Measurements from ENCODE around the gene HDGF.
A peak's percentile ranks its signal among the peaks of the same experiment; 100 is the strongest.

HDGF gene

DNA sequence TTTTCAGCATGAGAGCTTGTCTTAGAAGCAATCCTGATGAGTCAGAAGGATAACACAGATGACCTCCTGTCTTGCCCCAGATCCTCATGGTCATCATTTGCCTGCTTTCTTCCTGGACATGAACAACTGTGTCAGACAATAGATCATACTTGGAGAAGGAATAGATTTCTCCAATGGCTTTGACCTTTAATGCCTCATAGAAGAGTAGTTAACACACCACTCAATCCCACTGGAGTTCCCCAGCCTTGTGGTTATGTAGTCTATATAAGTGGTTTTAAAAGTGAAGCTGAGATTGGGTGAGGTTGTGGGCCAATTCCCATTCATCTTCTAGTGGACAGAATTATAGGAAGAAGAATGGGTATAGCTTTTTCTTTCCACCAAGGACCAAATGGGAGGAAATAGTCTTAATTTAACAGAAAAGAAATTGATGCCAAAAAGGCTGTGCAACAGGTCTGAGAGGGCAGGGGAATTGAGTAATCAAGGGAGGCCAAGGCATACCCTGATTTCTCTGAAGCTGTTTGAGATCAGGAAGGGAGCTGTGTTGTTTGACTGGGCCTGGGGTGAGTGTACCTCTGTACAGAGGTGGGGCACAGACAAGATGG is 30.2 kb upstream of the HDGF start:
- Histone ChIP-seq H3K4me3 (ENCODE audit: low read length in 2 of 2) (no peak overlapping the region), H3K27me3 (ENCODE audit: control insufficient read depth in 1 of 2, insufficient read depth in 2 of 2, low read length in 2 of 2) (no peaks in the 10 kb centered on the region), H3K27ac (ENCODE audit: low read length) (no peak overlapping the region), H3K9me3 (ENCODE audit: control insufficient read depth in 2 of 2, low read length in 2 of 2) (no peaks in the 10 kb centered on the region), H3K4me1 (ENCODE audit: control insufficient read depth, insufficient read depth, low read length) (peaks cover 8% of the 10 kb centered on the region), H3K36me3 (ENCODE audit: control insufficient read depth in 2 of 2, insufficient read depth in 2 of 2, low read length in 2 of 2) (peaks cover 15 to 20% of the 10 kb centered on the region in 2 donors), H3K9ac (ENCODE audit: low read length in 2 of 2) (no peak overlapping the region)

DNA sequence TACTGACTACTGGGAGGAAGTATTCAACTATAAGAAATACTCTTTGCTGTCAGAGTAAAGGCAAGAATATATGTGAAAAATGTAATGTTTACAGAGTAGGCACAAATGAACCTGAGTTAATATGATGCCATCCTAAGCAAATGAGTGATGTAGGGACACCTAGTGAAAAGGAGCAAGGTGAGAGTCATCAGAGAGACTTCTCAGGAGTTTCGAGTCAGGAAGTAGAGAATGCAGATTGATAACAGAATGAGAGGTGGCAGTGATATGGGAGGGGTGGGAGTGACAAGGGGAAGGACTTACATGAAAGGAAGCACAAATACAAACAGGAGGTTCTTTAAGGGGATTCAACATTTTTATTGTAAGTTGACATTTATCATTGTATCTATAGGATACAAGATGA is 26.1 kb upstream of the HDGF start:
- no peak overlapping the region for H3K4me3 ChIP-seq (ENCODE audit: low read length in 2 of 2)
- H3K27me3 ChIP-seq (ENCODE audit: control insufficient read depth in 1 of 2, insufficient read depth in 2 of 2, low read length in 2 of 2): no peaks in the 10 kb centered on the region
- H3K9me3 ChIP-seq (ENCODE audit: control insufficient read depth in 2 of 2, low read length in 2 of 2): no peaks in the 10 kb centered on the region
- peaks cover 2% of the 10 kb centered on the region in 2 donors for H3K36me3 ChIP-seq (ENCODE audit: control insufficient read depth in 2 of 2, insufficient read depth in 2 of 2, low read length in 2 of 2)
- no peak overlapping the region for H3K27ac ChIP-seq (ENCODE audit: low read length)
- no peak overlapping the region for H3K9ac ChIP-seq (ENCODE audit: low read length in 2 of 2)
- peaks cover 17% of the 10 kb centered on the region for H3K4me1 ChIP-seq (ENCODE audit: control insufficient read depth, insufficient read depth, low read length)

DNA sequence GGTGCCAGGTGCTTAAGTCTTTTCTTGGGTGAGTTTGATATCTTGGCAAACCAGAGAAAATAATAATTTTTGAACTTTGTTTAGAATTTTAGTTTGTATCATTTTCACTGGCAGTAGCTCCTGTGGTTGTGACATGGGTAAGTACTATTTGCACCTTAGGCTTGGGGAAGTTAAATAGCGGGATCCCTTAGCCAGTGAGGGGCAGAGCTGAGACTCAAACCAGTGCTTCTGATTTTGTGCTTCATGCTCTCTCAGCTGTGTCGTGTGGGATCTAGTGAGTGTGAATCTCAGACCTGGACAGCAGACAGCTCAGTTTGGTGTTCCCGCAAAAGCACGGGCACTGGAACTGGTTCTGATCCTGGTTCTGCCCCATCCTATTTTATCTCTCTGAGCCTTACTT is 25.5 kb upstream of the HDGF start:
- Histone ChIP-seq H3K4me1 (ENCODE audit: control insufficient read depth, insufficient read depth, low read length) (peaks cover 17% of the 10 kb centered on the region), H3K4me3 (ENCODE audit: low read length in 2 of 2) (no peak overlapping the region), H3K9ac (ENCODE audit: low read length in 2 of 2) (no peak overlapping the region)

DNA sequence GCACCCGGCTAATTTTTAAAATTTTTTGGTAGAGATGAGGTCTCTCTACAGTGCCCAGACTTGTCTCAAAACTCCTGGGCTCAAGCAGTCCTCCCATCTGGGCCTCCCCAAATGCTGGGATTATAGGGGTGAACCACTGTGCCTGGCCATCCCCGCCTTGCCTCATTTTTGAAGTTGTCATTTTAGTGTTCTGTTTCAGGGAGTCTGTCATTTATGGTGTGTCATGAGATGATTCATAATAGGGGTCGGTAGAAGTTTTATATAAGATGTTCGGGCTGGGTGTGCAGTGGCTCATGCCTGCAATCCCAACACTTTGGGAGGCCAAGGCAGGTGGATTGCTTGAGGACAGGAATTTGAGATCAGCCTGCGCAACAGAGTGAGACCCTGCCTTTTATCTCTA is 24.3 kb upstream of the HDGF start:
- Histone ChIP-seq H3K36me3 (ENCODE audit: control insufficient read depth in 2 of 2, insufficient read depth in 2 of 2, low read length in 2 of 2) (peaks cover 4 to 6% of the 10 kb centered on the region in 2 donors), H3K27me3 (ENCODE audit: control insufficient read depth in 1 of 2, insufficient read depth in 2 of 2, low read length in 2 of 2) (no peaks in the 10 kb centered on the region), H3K27ac (ENCODE audit: low read length) (no peak overlapping the region), H3K4me1 (ENCODE audit: control insufficient read depth, insufficient read depth, low read length) (peaks cover 27% of the 10 kb centered on the region), H3K9me3 (ENCODE audit: control insufficient read depth in 2 of 2, low read length in 2 of 2) (no peaks in the 10 kb centered on the region), H3K4me3 (ENCODE audit: low read length in 2 of 2) (no peak overlapping the region), H3K9ac (ENCODE audit: low read length in 2 of 2) (no peak overlapping the region)

More for the DNA sequence above, 25.5 kb upstream of the HDGF start:
- no peaks in the 10 kb centered on the region for H3K9me3 ChIP-seq (ENCODE audit: control insufficient read depth in 2 of 2, low read length in 2 of 2)
- peaks cover 0 to 2% of the 10 kb centered on the region in 2 donors for H3K36me3 ChIP-seq (ENCODE audit: control insufficient read depth in 2 of 2, insufficient read depth in 2 of 2, low read length in 2 of 2)
- H3K27me3 ChIP-seq (ENCODE audit: control insufficient read depth in 1 of 2, insufficient read depth in 2 of 2, low read length in 2 of 2): no peaks in the 10 kb centered on the region
- no peak overlapping the region for H3K27ac ChIP-seq (ENCODE audit: low read length)

DNA sequence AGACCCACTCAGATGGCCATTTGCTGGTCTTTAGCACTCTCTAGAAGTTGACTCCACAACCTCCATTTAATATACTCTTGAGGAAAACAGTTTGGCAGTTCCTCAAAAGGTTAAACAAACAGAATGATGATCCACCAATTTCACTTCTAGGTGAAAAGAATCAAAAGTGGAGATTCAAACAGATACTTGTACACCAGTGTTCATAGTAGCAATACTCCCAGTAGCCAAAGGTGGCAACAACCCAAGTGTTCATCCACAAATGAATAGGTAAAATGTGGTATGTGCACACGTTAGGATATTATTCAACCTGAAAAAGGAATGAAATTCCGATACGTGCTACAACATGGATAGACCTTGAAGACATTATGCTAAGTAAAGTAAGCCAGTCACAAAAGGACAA is 22.1 kb upstream of the HDGF start:
- Histone ChIP-seq H3K27ac (ENCODE audit: low read length) (peak overlapping the region; percentile 53), H3K9ac (ENCODE audit: low read length in 2 of 2) (no peak overlapping the region), H3K36me3 (ENCODE audit: control insufficient read depth in 2 of 2, insufficient read depth in 2 of 2, low read length in 2 of 2) (peaks cover 4 to 9% of the 10 kb centered on the region in 2 donors), H3K27me3 (ENCODE audit: control insufficient read depth in 1 of 2, insufficient read depth in 2 of 2, low read length in 2 of 2) (no peaks in the 10 kb centered on the region), H3K9me3 (ENCODE audit: control insufficient read depth in 2 of 2, low read length in 2 of 2) (no peaks in the 10 kb centered on the region), H3K4me3 (ENCODE audit: low read length in 2 of 2) (peak overlapping the region in 1 of 2 donors; percentile 29), H3K4me1 (ENCODE audit: control insufficient read depth, insufficient read depth, low read length) (peaks cover 42% of the 10 kb centered on the region)

DNA sequence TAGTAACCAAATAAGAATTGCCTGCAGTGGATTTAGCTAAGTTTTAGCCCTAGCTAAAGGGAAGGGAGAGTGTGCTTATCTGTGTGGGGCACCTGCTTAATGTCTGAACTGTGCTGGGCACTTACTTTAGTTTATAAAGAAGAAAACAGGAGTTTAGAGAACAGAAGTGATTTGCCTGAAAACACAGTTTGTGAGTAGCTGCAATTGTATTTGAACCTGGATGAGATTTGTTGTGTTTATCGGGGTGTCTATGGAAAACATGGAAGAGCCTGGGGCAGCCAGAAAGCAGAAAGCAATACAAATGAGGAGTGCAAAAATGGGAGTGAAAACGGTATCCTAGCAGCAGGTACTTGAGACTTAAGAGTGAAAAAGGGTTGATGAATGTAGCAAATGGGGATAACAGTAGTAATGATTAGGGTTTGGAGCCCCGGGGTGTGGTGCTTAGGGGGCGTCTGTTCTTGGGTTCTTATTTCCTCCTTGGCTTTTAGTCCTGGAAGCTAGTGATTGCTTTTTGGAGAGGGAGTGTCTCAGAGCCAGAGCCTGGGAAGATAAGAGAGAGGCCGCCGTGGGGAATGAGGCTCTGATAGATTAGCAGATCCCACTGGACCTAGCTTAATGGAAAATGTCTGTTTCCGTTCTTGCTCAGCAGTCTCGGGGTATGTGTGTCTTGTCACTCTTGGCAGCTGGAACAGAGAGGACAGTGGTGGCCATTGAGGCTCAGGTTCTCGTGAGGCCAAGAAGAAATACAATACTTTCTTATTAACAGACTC is 21.4 kb upstream of the HDGF start:
- no peaks in the 10 kb centered on the region for H3K27me3 ChIP-seq (ENCODE audit: control insufficient read depth in 1 of 2, insufficient read depth in 2 of 2, low read length in 2 of 2)
- no peaks in the 10 kb centered on the region for H3K9me3 ChIP-seq (ENCODE audit: control insufficient read depth in 2 of 2, low read length in 2 of 2)
- H3K9ac ChIP-seq (ENCODE audit: low read length in 2 of 2): peak overlapping the region; percentile 14 to 16
- H3K36me3 ChIP-seq (ENCODE audit: control insufficient read depth in 2 of 2, insufficient read depth in 2 of 2, low read length in 2 of 2): peaks cover 4 to 9% of the 10 kb centered on the region in 2 donors
- peak overlapping the region in 1 of 2 donors; percentile 29 for H3K4me3 ChIP-seq (ENCODE audit: low read length in 2 of 2)
- H3K4me1 ChIP-seq (ENCODE audit: control insufficient read depth, insufficient read depth, low read length): peaks cover 46% of the 10 kb centered on the region
- H3K27ac ChIP-seq (ENCODE audit: low read length): peak overlapping the region; percentile 53

DNA sequence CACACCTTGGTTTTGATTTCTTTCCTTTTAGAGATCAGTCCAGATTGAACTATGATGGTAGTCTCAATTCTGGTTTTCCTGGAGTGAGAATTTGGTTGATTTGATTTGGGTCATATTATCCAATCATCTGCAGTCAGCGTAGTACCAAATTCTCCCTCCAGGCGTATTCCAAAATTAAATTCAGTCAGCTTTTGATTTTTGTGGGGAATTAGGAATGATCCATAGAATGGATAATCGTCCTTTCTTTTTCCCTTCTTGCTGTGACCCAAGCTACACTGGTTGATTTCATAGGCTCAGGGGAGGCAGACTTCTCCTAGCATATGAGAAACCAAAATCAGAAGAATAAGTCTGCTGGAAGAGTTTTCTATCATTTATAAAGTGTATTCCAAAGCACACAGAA is 20.7 kb upstream of the HDGF start:
- peaks cover 4 to 9% of the 10 kb centered on the region in 2 donors for H3K36me3 ChIP-seq (ENCODE audit: control insufficient read depth in 2 of 2, insufficient read depth in 2 of 2, low read length in 2 of 2)
- H3K27ac ChIP-seq (ENCODE audit: low read length): peak overlapping the region; percentile 53
- H3K4me1 ChIP-seq (ENCODE audit: control insufficient read depth, insufficient read depth, low read length): peaks cover 42% of the 10 kb centered on the region
- no peaks in the 10 kb centered on the region for H3K9me3 ChIP-seq (ENCODE audit: control insufficient read depth in 2 of 2, low read length in 2 of 2)
- no peak overlapping the region for H3K4me3 ChIP-seq (ENCODE audit: low read length in 2 of 2)
- peak overlapping the region in 1 of 2 donors; percentile 16 for H3K9ac ChIP-seq (ENCODE audit: low read length in 2 of 2)
- no peaks in the 10 kb centered on the region for H3K27me3 ChIP-seq (ENCODE audit: control insufficient read depth in 1 of 2, insufficient read depth in 2 of 2, low read length in 2 of 2)

DNA sequence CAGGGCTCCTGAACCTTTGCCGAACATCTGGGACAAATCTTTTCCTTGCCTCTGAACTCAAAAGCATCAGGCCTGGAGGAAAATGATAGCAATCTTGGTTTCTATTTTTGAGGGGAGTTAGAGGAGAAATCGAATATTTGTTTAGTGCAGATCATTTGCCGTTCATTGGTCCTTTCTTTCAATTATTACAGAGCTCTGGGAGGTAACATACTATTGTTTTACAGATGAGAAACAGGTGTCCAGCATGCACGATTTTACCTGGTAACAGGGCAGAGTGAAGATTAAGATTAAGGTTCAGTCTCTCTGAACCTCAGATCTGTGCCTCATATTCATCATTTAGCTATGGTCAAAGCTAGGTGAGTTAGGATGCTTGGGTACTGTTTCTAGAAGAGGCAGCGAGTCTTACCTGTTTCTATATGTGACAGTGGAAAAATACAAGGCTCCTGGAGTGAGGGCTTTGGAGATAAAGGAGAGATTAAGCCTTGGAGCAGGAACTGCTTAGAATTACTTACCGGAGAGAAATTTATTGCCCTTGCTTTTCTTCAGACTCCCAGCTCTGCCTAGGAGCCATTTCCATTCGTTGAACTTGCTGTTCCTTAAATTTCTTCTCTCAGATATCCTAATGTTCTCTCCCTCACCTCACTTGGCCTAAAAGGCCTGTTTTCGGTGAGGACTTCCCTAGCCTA is 17.3 kb upstream of the HDGF start:
- H3K27ac ChIP-seq (ENCODE audit: low read length): no peak overlapping the region
- H3K9ac ChIP-seq (ENCODE audit: low read length in 2 of 2): peak overlapping the region; percentile 99
- no peaks in the 10 kb centered on the region for H3K9me3 ChIP-seq (ENCODE audit: control insufficient read depth in 2 of 2, low read length in 2 of 2)
- no peaks in the 10 kb centered on the region for H3K27me3 ChIP-seq (ENCODE audit: control insufficient read depth in 1 of 2, insufficient read depth in 2 of 2, low read length in 2 of 2)
- peaks cover 49% of the 10 kb centered on the region for H3K4me1 ChIP-seq (ENCODE audit: control insufficient read depth, insufficient read depth, low read length)
- peak overlapping the region; percentile 67 to 97 for H3K4me3 ChIP-seq (ENCODE audit: low read length in 2 of 2)
- H3K36me3 ChIP-seq (ENCODE audit: control insufficient read depth in 2 of 2, insufficient read depth in 2 of 2, low read length in 2 of 2): peaks cover 4 to 9% of the 10 kb centered on the region in 2 donors

DNA sequence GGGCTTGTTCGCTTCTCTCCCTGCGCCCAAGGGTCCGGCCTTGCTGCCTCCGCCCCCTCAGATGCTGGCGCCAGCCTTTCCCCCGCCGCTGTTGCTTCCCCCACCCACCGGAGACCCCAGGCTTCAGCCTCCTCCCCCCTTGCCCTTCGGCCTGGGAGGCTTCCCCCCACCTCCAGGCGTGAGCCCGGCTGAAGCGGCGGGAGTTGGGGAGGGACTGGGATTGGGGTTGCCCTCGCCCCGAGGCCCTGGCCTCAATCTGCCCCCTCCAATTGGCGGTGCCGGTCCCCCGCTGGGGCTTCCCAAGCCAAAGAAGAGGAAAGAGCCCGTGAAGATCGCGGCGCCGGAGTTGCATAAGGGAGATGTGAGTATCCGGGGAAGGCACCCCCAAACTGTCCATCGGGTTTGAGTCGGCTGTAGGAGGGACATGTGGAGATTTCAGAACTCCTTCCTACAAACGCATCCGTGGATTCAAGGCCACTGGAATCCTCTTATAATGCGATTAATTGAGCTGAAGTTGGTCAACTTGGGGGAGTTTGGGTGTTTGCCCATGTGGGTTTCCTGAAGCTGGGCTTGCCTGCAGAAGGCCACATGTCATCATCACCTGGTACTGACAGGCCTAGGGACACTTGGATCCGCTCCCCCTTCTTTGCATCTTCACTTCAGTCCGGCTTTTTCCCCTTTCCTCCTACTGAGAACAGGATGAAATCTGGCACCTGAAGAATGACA is 16.6 kb upstream of the HDGF start:
- Histone ChIP-seq H3K27me3 (ENCODE audit: control insufficient read depth in 1 of 2, insufficient read depth in 2 of 2, low read length in 2 of 2) (no peaks in the 10 kb centered on the region), H3K9ac (ENCODE audit: low read length in 2 of 2) (peak overlapping the region; percentile 99), H3K27ac (ENCODE audit: low read length) (peak overlapping the region; percentile 95), H3K36me3 (ENCODE audit: control insufficient read depth in 2 of 2, insufficient read depth in 2 of 2, low read length in 2 of 2) (peaks cover 4 to 7% of the 10 kb centered on the region in 2 donors), H3K9me3 (ENCODE audit: control insufficient read depth in 2 of 2, low read length in 2 of 2) (no peaks in the 10 kb centered on the region), H3K4me3 (ENCODE audit: low read length in 2 of 2) (peak overlapping the region; percentile 67 to 97), H3K4me1 (ENCODE audit: control insufficient read depth, insufficient read depth, low read length) (peaks cover 44% of the 10 kb centered on the region)

DNA sequence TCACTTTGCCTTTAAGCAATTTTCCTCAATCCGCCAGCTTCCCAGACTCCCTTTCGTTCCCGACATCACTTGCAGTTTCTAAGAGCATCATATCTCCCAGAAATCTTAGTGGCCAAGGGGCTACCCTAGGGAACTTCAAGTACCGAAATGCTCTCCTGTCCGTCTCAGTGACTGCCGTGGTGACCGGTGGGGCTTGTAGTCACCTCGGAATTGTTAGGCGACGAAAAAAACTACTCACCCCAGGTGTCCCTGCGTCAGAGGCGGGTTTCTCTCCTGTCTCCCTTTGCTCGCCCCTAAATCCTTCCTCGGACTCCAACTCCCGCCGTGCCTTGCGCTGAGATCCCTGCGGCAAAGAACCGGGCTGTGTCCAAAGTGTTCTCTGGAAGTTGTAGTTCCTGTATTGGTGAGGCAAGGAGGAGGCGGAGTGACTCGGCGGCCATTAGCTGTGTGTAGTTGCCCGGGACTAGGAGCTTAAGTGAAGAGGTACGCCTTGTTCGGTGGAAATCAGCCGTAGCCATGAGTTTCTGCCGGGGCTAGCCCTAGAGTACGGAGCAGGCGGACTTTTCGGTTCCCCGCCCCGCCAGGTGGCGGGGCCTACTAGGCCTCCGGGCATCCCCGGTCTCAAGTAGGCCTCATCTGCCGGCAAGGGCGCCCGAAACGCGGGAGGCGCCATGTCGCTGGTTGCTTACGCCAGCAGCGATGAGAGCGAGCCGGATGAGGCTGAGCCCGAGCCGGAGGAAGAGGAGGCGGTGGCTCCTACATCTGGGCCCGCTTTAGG is 15.8 kb upstream of the HDGF start, which contains the start of gene PRCC:
PRCC (plus strand) TSS at position 435 of the 778 bp plus-strand sequence; CDS start at position 672, 237 bp downstream.
- H3K9me3 ChIP-seq (ENCODE audit: control insufficient read depth in 2 of 2, low read length in 2 of 2): no peaks in the 10 kb centered on the region
- H3K4me1 ChIP-seq (ENCODE audit: control insufficient read depth, insufficient read depth, low read length): peaks cover 39% of the 10 kb centered on the region
- H3K9ac ChIP-seq (ENCODE audit: low read length in 2 of 2): peak within 1 kb of the TSS; percentile 99
- peak within 1 kb of the TSS; percentile 95 for H3K27ac ChIP-seq (ENCODE audit: low read length)
- H3K27me3 ChIP-seq (ENCODE audit: control insufficient read depth in 1 of 2, insufficient read depth in 2 of 2, low read length in 2 of 2): no peaks in the 10 kb centered on the region
- H3K4me3 ChIP-seq (ENCODE audit: low read length in 2 of 2): peak within 1 kb of the TSS; percentile 97
- peaks cover 4 to 7% of the 10 kb centered on the region in 2 donors for H3K36me3 ChIP-seq (ENCODE audit: control insufficient read depth in 2 of 2, insufficient read depth in 2 of 2, low read length in 2 of 2)
